ENCODE measurements around the gene ENC1. TPM values are rescaled to one million over a fixed set of nuclear protein-coding genes. Genes with fewer than 3 reads are reported as not detected.

The ENC1 gene, protein sequence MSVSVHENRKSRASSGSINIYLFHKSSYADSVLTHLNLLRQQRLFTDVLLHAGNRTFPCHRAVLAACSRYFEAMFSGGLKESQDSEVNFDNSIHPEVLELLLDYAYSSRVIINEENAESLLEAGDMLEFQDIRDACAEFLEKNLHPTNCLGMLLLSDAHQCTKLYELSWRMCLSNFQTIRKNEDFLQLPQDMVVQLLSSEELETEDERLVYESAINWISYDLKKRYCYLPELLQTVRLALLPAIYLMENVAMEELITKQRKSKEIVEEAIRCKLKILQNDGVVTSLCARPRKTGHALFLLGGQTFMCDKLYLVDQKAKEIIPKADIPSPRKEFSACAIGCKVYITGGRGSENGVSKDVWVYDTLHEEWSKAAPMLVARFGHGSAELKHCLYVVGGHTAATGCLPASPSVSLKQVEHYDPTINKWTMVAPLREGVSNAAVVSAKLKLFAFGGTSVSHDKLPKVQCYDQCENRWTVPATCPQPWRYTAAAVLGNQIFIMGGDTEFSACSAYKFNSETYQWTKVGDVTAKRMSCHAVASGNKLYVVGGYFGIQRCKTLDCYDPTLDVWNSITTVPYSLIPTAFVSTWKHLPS
- polyA plus RNA-seq (67.2 to 97.9 TPM (median 68.1 TPM) in 3 replicates), polyA minus RNA-seq (135 to 276 TPM (median 155 TPM) in 3 replicates)
- 16.4 TPM for polyA plus RNA-seq (2011; ENCODE audit: low read depth)
- 33.7 and 55.3 TPM in 2 replicates for polyA plus RNA-seq (2011; cell fraction: cytosol; rRNA removed)
- polyA plus RNA-seq (2011; cell fraction: nucleus; rRNA removed), result 212 and 220 TPM in 2 replicates
- polyA plus RNA-seq (2012; ENCODE audit: low replicate concordance), result 14.4 and 79.4 TPM in 2 replicates
- 130 TPM for polyA minus RNA-seq (2011; cell fraction: cytosol; rRNA and poly(A)+ RNA removed)
- 202 and 246 TPM in 2 replicates for polyA minus RNA-seq (2011; cell fraction: nucleus; rRNA and poly(A)+ RNA removed)

DNA sequence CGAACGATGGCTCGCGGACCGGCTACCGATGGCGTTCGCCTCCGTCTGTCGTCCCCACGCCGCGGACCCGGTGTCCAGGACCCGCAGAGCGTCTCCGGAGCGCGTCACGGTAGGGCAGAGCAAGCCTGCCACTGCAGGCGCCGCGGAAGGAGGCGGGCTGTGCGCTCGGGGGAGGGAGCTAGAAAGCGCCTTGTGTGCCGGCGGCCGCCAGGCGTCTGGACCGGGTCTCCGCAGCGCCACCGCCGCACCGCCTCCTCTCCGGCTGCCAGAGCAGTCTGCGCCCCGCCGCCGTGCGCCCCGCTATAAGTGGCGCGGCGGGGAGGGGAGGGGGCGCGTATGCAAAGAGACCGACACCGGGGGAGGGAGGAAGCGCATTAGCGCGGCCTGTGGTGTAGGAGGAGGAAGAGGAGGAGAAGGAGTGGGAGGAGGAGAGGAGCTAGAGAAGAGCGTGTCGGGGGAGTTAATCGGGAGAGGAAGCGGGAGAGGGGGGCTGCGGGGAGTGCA, at the start of gene ENC1:
ENC1 (minus strand) TSS at position 279 of the 504 bp plus-strand sequence. CDS start 4,243 bp downstream, outside the sequence.
- peak within 1 kb of the TSS; percentile 91 for H3K4me2 ChIP-seq (ENCODE audit: control insufficient read depth, extremely low read depth, insufficient read depth, low read depth, low read length)
- peaks cover 4% of the 10 kb centered on the region for H3K9me1 ChIP-seq (ENCODE audit: control insufficient read depth, extremely low read depth, insufficient read depth, low read length)
- peaks cover 25% of the 10 kb centered on the region for H4K20me1 ChIP-seq (ENCODE audit: control insufficient read depth, extremely low read depth, insufficient read depth, low read length)
- no peaks in the 10 kb centered on the region for H3K9me3 ChIP-seq (ENCODE audit: control insufficient read depth, low read depth, low read length)
- H3K27me3 ChIP-seq (ENCODE audit: control insufficient read depth, extremely low read depth, insufficient read depth, low read length), result no peaks in the 10 kb centered on the region
- dilution Hi-C loops (cut with MboI; ENCODE audit: extremely low pct_ligation_motif_present, low sequenced_read_pairs), result no loop called here
- H3K79me2 ChIP-seq (ENCODE audit: control insufficient read depth, insufficient read depth, low read length), result peaks cover 50% of the 10 kb centered on the region
- peak within 1 kb of the TSS; percentile 24 for H2AFZ ChIP-seq (ENCODE audit: control insufficient read depth, low read length)
- H3K4me3 ChIP-seq (ENCODE audit: control insufficient read depth in 2 of 3, extremely low read depth in 1 of 3, insufficient read depth in 2 of 3, low read depth in 1 of 3, low read length in 3 of 3), result peak within 1 kb of the TSS; percentile 84 to 98 (median 87)
- DNase-seq (ENCODE audit: low read depth, low spot score) (no peak), FAIRE-seq (no peak)
- peak within 1 kb of the TSS; percentile 94 for H3K9ac ChIP-seq (ENCODE audit: control insufficient read depth, extremely low read depth, insufficient read depth, low read length)
- TF ChIP-seq, protein P1, sequence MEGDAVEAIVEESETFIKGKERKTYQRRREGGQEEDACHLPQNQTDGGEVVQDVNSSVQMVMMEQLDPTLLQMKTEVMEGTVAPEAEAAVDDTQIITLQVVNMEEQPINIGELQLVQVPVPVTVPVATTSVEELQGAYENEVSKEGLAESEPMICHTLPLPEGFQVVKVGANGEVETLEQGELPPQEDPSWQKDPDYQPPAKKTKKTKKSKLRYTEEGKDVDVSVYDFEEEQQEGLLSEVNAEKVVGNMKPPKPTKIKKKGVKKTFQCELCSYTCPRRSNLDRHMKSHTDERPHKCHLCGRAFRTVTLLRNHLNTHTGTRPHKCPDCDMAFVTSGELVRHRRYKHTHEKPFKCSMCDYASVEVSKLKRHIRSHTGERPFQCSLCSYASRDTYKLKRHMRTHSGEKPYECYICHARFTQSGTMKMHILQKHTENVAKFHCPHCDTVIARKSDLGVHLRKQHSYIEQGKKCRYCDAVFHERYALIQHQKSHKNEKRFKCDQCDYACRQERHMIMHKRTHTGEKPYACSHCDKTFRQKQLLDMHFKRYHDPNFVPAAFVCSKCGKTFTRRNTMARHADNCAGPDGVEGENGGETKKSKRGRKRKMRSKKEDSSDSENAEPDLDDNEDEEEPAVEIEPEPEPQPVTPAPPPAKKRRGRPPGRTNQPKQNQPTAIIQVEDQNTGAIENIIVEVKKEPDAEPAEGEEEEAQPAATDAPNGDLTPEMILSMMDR (optimal IDR thresholded peaks at IDR 0.05 in 1 of 3, IDR thresholded peaks at IDR 0.05 in 1 of 3, conservative IDR thresholded peaks at IDR 0.05 in 1 of 3; ENCODE audit: extremely low read depth in 1 of 3, insufficient read depth in 2 of 3, low read length in 3 of 3), result peak; percentile 19 to 69 (median 48)
- no peak for TF ChIP-seq EZH2 (IDR thresholded peaks at IDR 0.05; ENCODE audit: low read length)
- peaks cover 62% of the 10 kb centered on the region for H3K4me1 ChIP-seq (ENCODE audit: control insufficient read depth, extremely low read depth, insufficient read depth, low read length)
- H3K27ac ChIP-seq (ENCODE audit: control insufficient read depth, insufficient read depth, low read length), result peak within 1 kb of the TSS; percentile 82
- peaks cover 9 to 18% of the 10 kb centered on the region in 2 experiments for H3K36me3 ChIP-seq (ENCODE audit: control insufficient read depth in 2 of 2, extremely low read depth in 1 of 2, insufficient read depth in 2 of 2, low read length in 2 of 2)

DNA sequence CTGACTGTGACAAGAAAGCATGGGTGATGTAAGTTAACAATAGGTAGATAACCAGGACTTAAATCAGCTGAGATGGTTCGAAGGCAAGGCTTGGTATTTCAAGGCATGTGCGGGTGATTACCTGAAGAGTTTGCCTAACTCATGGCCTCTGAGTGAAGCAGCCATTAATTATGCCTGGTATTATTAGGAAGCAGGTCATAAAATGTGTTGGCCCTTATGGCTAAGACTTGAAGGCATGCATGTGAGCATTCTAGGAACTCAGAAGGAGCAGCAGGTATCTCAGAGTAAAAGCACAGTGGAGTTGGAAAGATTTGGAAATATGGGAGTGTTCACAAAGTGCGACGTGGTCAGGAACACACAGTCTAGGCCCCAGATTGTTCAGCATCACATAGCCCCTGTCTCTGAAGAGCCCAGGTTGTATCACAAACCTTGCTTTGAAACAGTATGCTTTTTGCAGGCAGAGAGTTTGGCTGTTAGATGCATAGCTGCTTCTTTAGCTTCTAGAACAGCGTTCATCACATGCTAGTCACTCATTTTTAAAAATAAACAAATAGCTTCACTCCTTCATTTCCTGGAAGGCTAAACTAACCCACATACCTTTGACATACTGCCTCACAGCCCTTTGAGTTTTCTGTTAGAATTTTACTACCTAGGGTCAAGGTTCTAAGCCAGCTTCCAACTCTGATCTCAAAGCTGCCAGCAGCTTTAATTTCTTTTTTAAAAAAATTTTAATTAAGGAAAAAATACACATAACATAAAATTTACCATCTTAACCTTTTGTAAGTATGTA, 46.6 kb upstream of the ENC1 start:
- Histone ChIP-seq H3K79me2 (ENCODE audit: control insufficient read depth, insufficient read depth, low read length) (peaks cover 31% of the 10 kb centered on the region), H3K9me3 (ENCODE audit: control insufficient read depth, low read depth, low read length) (no peaks in the 10 kb centered on the region), H3K36me3 (ENCODE audit: control insufficient read depth in 2 of 2, extremely low read depth in 1 of 2, insufficient read depth in 2 of 2, low read length in 2 of 2) (peaks cover 7 to 11% of the 10 kb centered on the region in 2 experiments), H3K27ac (ENCODE audit: control insufficient read depth, insufficient read depth, low read length) (no peak overlapping the region), H4K20me1 (ENCODE audit: control insufficient read depth, extremely low read depth, insufficient read depth, low read length) (no peaks in the 10 kb centered on the region), H3K9ac (ENCODE audit: control insufficient read depth, extremely low read depth, insufficient read depth, low read length) (no peak overlapping the region), H3K27me3 (ENCODE audit: control insufficient read depth, extremely low read depth, insufficient read depth, low read length) (no peaks in the 10 kb centered on the region), H3K4me2 (ENCODE audit: control insufficient read depth, extremely low read depth, insufficient read depth, low read depth, low read length) (peak overlapping the region; percentile 93), H3K9me1 (ENCODE audit: control insufficient read depth, extremely low read depth, insufficient read depth, low read length) (peaks cover 5% of the 10 kb centered on the region), H3K4me3 (ENCODE audit: control insufficient read depth in 2 of 3, extremely low read depth in 1 of 3, insufficient read depth in 2 of 3, low read depth in 1 of 3, low read length in 3 of 3) (peak overlapping the region in 1 of 3 experiments; percentile 2), H3K4me1 (ENCODE audit: control insufficient read depth, extremely low read depth, insufficient read depth, low read length) (peaks cover 22% of the 10 kb centered on the region), H2AFZ (ENCODE audit: control insufficient read depth, low read length) (no peak overlapping the region)
- dilution Hi-C loops (cut with MboI; ENCODE audit: extremely low pct_ligation_motif_present, low sequenced_read_pairs), result no loop called here
- FAIRE-seq, result no peak
- no peak for TF ChIP-seq EZH2 (IDR thresholded peaks at IDR 0.05; ENCODE audit: low read length)
- TF ChIP-seq, protein P1 (optimal IDR thresholded peaks at IDR 0.05 in 1 of 3, IDR thresholded peaks at IDR 0.05 in 1 of 3, conservative IDR thresholded peaks at IDR 0.05 in 1 of 3; ENCODE audit: extremely low read depth in 1 of 3, insufficient read depth in 2 of 3, low read length in 3 of 3), result no peak
- DNase-seq (ENCODE audit: low read depth, low spot score), result no peak
